ENCODE measurements around the gene EPAS1. TPM values are rescaled to one million over a fixed set of nuclear protein-coding genes. Genes with fewer than 3 reads are reported as not detected.

The EPAS1 gene
- total and polyA plus RNA-seq, 2 of the 13 experiments (the other 11 are each of a cell fraction or from before 2014, with no cell fraction given): 47.1 to 182 TPM

- TF ChIP-seq TERF1 (CRISPR knock-in tag; IDR thresholded peaks at IDR 0.05) (no peak; the same call in 1 of the 2 replicates), RNF2 (conservative IDR thresholded peaks at IDR 0.05; ENCODE audit: low read depth) (no peak), ZFX (CRISPR knock-in tag; IDR thresholded peaks at IDR 0.05; ENCODE audit: low read depth) (peak; percentile 78), ZBTB43 (CRISPR knock-in tag; conservative IDR thresholded peaks at IDR 0.05) (peak; percentile 43; the same call in 1 of the 2 replicates), NFIC (IDR thresholded peaks at IDR 0.05; ENCODE audit: low read length) (no peak), ATM (IDR thresholded peaks at IDR 0.05; ENCODE audit: borderline replicate concordance) (no peak), SALL2 (CRISPR knock-in tag; IDR thresholded peaks at IDR 0.05) (peak; percentile 80; the same call in 1 of the 2 replicates), HOMEZ (CRISPR knock-in tag; IDR thresholded peaks at IDR 0.05; ENCODE audit: low read depth) (no peak), AFF4 (CRISPR knock-in tag; IDR thresholded peaks at IDR 0.05) (no peak), SRSF1 (optimal IDR thresholded peaks at IDR 0.05; ENCODE audit: low read depth, low read length) (peak; percentile 58), ZNF124 (CRISPR knock-in tag; IDR thresholded peaks at IDR 0.05) (0 out of 2 replicates have a peak, but pooled peaks have one; percentile 17), U2AF1 (optimal IDR thresholded peaks at IDR 0.05; ENCODE audit: low read depth, low read length) (peak; percentile 79), CEBPG (CRISPR knock-in tag; IDR thresholded peaks at IDR 0.05) (no peak), PLRG1 (conservative IDR thresholded peaks at IDR 0.05) (no peak), YEATS4 (CRISPR knock-in tag; IDR thresholded peaks at IDR 0.05; ENCODE audit: borderline replicate concordance) (no peak; the same call in 1 of the 2 replicates), BRCA1 (CRISPR knock-in tag; IDR thresholded peaks at IDR 0.05) (no peak), MTERF4 (CRISPR knock-in tag; IDR thresholded peaks at IDR 0.05) (peak; percentile 73; the same call in 1 of the 2 replicates), ZNF354B (CRISPR knock-in tag; IDR thresholded peaks at IDR 0.05) (no peak), ARID3A (IDR thresholded peaks at IDR 0.05; ENCODE audit: low read depth, low read length) (no peak), NR3C1 (CRISPR knock-in tag; IDR thresholded peaks at IDR 0.05) (no peak)
Observed at GRCh38 chr2:46297546-46298271, 502 bp downstream of the EPAS1 start (continued).
